ENCODE data around the gene AADACL3. TPM values are rescaled to one million over a fixed set of nuclear protein-coding genes. Genes with fewer than 3 reads are reported as not detected.

Gene AADACL3
- total RNA-seq, 6 experiments from 2014 or later = not detected

DNA sequence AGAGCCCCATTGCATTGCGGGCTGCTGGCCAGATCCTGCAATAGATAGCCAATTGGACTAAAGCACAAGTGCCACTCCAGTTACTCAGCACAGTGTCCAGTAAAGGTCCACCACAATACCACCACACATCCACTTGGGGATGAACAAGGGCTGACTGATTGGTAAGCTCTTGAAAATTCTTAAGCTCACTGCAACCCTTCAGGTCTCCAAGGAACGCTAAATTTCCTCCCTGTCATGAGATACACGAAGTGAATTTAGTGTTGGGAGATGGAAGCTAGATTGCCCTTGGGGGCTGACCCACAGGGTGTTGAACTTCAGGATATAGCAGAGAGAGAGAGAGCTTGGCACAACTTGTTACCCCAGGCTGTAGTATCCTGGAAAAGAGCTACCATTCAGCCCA is 9.8 kb upstream of the AADACL3 start:
- no peaks in the 10 kb centered on the region for H3K36me3 ChIP-seq
- DNase-seq = no peak
- no peak overlapping the region for H3K27ac ChIP-seq
- WGBS (ENCODE audit: insufficient coverage, low coverage, low lambda C conversion rate, missing lambda C conversion rate) = 37% methylated on average over 2 of the region's 3 CpGs
- H3K4me1 ChIP-seq = no peaks in the 10 kb centered on the region
- H3K4me3 ChIP-seq = no peak overlapping the region
- intact Hi-C loops (cut with DNase I) = no loop called here
- H3K27me3 ChIP-seq = no peaks in the 10 kb centered on the region
- ATAC-seq = no peak
- TF ChIP-seq, protein P1, sequence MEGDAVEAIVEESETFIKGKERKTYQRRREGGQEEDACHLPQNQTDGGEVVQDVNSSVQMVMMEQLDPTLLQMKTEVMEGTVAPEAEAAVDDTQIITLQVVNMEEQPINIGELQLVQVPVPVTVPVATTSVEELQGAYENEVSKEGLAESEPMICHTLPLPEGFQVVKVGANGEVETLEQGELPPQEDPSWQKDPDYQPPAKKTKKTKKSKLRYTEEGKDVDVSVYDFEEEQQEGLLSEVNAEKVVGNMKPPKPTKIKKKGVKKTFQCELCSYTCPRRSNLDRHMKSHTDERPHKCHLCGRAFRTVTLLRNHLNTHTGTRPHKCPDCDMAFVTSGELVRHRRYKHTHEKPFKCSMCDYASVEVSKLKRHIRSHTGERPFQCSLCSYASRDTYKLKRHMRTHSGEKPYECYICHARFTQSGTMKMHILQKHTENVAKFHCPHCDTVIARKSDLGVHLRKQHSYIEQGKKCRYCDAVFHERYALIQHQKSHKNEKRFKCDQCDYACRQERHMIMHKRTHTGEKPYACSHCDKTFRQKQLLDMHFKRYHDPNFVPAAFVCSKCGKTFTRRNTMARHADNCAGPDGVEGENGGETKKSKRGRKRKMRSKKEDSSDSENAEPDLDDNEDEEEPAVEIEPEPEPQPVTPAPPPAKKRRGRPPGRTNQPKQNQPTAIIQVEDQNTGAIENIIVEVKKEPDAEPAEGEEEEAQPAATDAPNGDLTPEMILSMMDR (IDR thresholded peaks at IDR 0.05) = no peak
- TF ChIP-seq POLR2A (IDR thresholded peaks at IDR 0.05) = no peak
- H3K9me3 ChIP-seq = no peaks in the 10 kb centered on the region

DNA sequence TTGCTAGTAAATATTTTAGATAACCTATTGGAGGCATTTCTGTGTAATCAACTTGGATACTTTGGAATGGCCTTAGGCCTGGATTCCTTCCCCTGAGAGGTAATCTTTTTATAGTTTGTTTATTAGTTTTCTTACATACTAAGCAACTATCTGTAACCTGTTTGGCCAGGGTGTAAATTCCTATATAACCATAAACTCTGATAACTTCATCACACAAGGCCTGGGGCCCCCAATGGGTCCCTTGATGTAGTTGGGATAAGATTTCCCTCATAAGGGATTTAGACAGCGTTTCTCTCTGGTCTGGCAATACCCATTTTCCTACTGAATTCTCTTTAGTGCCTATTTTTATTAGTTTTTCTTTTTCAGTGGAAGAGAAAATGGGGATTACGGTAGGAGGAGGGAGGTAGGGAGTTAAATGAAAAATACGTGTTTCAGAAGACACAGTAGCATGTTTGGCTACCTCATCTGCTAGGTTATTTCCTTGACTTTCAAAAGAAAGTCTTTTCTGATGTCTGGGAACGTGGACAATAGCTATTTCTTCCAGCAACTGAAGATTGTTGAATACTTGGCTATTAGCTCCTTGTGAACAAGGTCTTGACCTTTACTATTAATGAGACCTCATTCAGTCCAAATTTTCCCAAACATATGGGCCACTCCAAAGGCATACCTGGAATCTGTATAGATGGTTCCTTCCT is 7.4 kb upstream of the AADACL3 start:
- no peaks in the 10 kb centered on the region for H3K27me3 ChIP-seq
- ATAC-seq = no peak
- TF ChIP-seq POLR2A (IDR thresholded peaks at IDR 0.05) = no peak
- TF ChIP-seq, protein P1 (IDR thresholded peaks at IDR 0.05) = no peak
- no peak for DNase-seq
- no peaks in the 10 kb centered on the region for H3K36me3 ChIP-seq
- no peaks in the 10 kb centered on the region for H3K4me1 ChIP-seq
- no peaks in the 10 kb centered on the region for H3K9me3 ChIP-seq
- WGBS (ENCODE audit: insufficient coverage, low coverage, low lambda C conversion rate, missing lambda C conversion rate) = 61% methylated on average over 4 of the region's 4 CpGs
- no peak overlapping the region for H3K4me3 ChIP-seq
- intact Hi-C loops (cut with DNase I) = no loop called here
- H3K27ac ChIP-seq = no peak overlapping the region

DNA sequence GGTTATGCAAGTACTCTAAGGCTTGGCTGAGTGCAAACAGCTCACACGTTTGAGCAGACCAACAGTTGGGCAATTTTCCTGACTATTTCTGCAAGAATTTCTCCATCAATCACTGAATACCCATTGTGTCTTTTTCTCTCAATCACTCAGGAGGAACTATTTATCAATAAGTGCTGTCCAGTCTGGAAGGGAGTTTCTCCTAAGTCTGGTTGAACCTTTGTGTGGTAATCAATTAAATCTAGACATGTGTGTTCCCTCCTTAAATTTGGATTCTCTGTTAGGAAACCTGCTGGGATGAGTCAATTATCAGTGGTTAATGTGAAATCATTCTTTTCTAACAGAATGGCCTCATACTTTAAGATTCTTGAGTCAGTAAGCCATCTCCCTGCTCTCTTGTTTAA is 6.8 kb upstream of the AADACL3 start:
- H3K4me3 ChIP-seq = no peak overlapping the region
- H3K36me3 ChIP-seq = no peaks in the 10 kb centered on the region
- H3K27ac ChIP-seq = no peak overlapping the region
- no peaks in the 10 kb centered on the region for H3K27me3 ChIP-seq
- no peaks in the 10 kb centered on the region for H3K9me3 ChIP-seq
- no peak for TF ChIP-seq POLR2A (IDR thresholded peaks at IDR 0.05)
- TF ChIP-seq, protein P1 (IDR thresholded peaks at IDR 0.05) = no peak
- intact Hi-C loops (cut with DNase I) = no loop called here
- no peak for ATAC-seq
- 9% methylated on average over 1 of the region's 1 CpG for WGBS (ENCODE audit: insufficient coverage, low coverage, low lambda C conversion rate, missing lambda C conversion rate)
- H3K4me1 ChIP-seq = no peaks in the 10 kb centered on the region
- no peak for DNase-seq

DNA sequence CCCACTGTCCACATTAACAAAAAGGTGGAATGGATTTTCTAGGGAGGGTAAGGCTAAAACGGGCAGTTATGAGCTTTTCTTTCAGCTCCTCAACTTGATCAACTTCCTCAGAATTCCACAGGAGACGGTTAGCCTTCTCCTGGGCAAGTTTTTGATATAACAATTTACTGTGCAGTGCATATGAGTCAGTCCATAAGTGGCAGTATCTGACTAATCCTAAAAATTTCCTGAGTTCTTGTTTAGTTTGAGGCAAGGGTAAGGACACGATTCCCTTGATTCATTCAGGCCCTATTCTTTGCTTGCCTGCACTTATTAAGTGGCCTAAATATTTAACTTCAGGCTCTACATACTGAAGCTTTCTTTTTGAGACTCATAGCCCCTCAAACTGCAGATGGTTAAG is 6.2 kb upstream of the AADACL3 start:
- intact Hi-C loops (cut with DNase I) = no loop called here

More for the DNA sequence above, 6.2 kb upstream of the AADACL3 start:
- 66% methylated on average over 3 of the region's 3 CpGs for WGBS (ENCODE audit: insufficient coverage, low coverage, low lambda C conversion rate, missing lambda C conversion rate)
- Histone ChIP-seq H3K4me1 (peaks cover 0 to under 1% (median 0%) of the 10 kb centered on the region in 4 donors), H3K9me3 (no peaks in the 10 kb centered on the region), H3K36me3 (no peaks in the 10 kb centered on the region), H3K4me3 (no peak overlapping the region), H3K27me3 (no peaks in the 10 kb centered on the region), H3K27ac (no peak overlapping the region)
- no peak for TF ChIP-seq POLR2A (IDR thresholded peaks at IDR 0.05)
- TF ChIP-seq, protein P1 (IDR thresholded peaks at IDR 0.05) = no peak
- DNase-seq (no peak), ATAC-seq (no peak)
